Epidermal melanocyte (primary cell): Measurements from ENCODE around the gene POGK.
"Not testable (repeated sequence)": the region's sequence is repeated elsewhere in the genome, so short reads cannot be mapped to it uniquely, and the experiment has no call there.

Experiments
- DNase-seq: peaks from one replicate; pipeline ENCODE4 v3.0.0; 2011; ENCODE audit warnings: low spot score; ENCODE audit not compliant: insufficient read length

POGK gene

DNA sequence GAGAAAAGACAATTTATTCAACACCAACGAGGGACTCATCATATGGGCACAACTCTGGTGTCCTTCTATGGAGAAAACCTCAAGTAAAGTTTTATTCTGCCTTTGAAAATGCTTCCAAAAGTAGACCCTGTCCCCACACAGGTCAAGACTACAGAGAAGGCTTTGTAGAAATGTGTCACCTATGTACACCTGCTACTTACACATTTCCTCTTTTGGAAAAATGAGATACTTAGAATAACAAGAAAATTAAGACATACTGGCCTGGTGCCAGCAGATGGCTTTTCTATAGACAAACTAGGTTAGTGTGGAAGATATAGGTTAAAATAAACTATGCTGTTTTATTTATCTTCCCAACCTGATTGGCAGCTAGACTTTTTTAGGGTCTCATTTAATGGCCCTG, 13.6 kb downstream of the POGK start:
- DNase-seq: no peak

DNA sequence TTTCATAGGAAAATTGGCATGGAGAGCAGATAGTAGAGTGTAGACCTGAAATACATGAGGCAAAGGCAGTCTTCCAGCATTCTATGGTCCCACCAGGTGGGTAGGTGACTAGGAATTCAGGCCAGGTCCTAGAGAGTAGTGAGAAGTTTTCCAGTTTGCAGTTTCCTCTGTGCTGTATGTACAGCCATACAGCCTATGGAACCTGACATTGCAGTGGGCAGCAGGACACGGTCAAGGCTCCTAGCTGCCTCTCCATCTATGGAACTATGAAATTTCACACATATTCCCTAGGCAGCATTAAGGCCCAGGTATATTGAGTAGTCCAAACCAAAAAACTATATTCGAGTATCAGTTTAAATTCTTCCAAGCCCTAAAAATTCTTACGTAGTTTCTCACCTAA, 16.3 kb downstream of the POGK start:
- no peak for DNase-seq

DNA sequence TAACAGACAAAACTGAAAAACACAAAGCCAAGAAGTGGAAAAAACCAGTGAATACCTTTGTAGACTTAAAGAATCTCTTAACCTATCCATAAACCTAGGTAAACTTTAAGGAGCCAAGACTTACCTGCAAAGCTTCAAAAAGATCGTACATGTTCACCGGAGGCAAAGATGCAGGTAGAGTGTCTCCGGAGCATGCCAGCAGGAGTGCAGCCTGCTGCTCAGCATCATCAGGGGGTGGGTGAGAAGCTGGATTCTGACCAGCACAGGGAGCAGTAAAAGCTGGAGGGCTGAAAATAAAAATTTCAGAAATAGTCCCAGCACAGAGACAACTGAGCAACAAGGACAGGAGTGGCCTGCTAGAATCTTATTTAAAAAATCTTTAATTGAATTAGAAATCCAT, 18.7 kb downstream of the POGK start:
- no peak for DNase-seq

DNA sequence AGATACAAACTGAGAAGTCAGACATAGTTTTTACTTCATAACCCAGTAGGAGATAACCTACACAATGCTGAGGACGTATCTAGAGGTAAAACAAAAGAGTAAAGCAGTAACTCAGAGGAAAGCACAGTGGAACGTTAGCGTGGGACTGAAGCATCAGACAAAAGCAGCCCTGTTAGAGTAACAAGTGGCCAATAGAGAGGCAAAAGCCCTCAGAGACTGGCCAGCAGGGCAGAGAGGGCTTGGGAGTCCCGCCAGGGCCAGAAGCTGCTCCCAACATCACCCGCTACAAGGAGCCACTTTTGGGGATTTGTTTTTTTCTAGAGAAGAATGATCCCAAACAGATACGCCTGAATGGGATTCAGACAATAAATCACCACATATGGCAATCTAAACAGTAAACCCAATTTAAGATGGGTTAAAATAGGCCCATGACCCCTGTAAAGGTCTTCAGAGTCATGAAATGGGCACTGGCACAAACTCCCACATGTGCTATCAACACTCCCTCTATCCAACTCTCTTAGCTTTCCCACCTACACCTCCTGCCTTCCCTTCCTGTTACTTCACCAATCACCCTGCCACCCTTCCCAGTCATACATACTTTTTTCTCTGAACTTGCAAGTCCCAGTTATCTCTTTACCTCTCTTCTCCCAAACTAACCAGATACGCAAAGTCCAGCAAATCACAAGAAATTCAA, 19.6 kb downstream of the POGK start:
- no peak for DNase-seq

DNA sequence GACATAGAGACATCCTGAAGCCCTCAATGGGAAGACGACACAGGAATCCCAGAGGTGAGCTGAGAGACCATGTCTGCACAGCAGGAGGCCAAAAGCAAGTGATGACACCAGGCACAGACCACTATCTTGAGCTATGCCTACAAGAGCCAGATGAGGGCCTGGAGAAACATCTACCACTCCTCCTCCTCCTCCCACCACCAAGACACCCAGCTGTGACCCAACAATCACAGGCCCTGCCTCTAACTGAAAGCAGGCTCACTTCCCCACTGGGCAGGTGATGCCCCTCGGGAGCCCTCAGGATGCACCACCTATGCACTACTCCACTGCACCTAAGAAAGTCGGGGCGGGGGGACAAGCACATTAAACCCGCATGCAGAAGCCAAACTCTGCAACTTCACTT, 20.3 kb downstream of the POGK start:
- DNase-seq: no peak

DNA sequence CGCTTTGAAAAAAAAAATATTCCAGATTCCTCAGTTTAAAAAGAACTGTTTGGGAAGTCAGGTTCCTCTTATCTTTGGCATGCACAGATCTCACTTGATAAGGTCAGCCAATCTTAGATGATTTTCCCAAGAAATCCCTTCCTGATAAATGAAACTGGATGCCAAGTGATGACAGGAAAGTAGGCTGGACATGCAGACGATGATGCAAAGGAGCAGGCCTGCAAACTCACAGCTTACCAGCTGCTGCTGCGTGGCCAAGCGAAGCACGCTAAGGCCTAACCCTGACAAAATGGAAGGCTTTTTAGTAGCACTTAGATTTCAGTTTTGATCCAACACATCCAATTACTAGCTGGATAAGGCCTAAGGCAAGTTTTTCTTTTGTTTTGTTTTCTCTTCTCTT, 26.7 kb downstream of the POGK start:
- no peak for DNase-seq

DNA sequence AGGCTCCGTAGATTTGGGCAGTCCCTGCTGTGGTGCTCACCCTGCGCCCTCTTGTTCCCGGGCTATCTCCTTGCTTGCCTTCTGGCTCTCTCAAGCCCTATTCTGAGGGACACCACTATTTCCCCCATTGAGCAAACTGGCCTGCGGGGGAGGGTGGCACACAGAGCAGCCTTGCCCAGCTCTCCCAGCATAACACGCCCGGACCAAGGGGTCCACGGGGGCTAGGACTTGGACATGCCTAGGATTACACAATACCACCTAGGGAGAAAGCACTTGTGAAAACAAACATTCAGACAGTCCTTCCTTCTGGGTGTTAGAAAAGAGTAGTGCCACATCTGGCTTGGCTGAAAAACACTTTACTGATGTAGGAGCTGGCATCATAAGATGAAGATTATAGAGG, 29.4 kb downstream of the POGK start:
- DNase-seq: no peak

DNA sequence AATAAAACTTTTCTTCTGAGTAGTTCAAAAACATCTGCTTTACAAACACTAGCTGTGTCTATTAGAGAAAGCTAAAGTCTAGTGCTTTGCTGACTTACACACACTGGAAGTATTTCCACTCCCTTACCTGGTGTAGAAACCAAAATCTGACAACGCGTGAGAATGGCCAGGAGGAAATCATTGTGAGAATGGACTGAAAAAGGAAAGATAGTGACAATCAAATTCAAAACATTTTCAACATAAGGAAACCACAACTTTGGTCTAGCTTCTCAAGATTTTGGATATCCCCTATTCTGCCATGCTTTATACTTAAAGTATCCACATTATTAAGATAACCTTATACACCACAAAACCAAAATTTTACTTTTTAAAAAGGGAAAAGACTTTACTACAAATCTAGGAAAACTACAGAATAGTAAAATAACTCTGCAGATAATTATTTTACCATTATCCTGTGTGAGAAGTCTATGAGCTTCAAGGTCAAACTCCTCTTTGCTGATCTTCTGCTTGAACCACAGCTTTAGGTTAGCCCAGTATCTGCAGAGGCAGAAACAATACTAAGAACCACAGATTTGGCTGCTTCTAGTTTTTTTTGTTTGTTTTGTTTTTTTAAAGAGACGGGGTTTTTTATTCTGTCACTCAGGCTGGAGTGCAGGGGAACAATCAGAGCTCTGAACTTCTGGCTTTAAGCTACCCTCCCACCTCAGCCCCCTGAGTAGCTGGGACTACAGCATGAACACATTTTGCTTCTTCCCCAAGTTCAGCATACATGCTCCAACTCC, 30.2 kb downstream of the POGK start:
- no peak for DNase-seq

DNA sequence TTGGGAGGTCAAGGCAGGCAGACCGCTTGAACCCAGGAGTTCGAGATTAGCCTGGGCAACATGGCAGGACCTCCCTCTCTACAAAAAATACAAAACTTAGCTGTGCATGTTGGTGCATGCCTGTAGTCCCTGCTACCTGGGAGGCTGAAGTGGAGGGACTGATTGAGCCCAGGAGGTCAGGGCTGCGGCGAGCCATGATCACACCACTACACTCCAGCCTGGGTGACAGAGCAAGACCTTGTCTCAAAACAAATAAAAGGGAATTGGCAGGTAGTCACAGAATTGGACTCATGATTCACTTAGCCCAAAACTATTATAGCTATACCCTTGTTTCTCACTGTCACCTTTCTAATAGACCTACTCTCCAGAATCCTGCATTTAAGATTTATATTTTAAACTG, 31.3 kb downstream of the POGK start:
- no peak for DNase-seq

DNA sequence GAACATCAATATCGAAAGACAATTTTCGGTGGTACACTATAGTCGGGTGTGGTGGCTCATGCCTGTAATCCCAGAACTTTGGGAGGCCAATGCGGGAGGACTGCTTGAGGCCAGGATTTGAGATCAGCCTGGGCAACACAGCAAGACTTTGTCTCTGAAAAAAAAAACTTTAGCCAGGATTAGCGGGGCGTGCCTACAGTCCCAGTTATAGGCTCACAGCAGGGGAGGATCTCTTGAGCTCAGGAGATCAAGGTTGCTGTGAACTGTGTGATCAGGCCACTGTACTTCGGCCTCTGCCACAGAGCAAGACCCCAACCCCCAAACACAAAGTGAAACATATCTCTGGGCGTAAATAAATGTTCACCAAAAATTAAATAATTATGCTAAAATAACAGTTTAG, 35.2 kb downstream of the POGK start:
- no peak for DNase-seq

DNA sequence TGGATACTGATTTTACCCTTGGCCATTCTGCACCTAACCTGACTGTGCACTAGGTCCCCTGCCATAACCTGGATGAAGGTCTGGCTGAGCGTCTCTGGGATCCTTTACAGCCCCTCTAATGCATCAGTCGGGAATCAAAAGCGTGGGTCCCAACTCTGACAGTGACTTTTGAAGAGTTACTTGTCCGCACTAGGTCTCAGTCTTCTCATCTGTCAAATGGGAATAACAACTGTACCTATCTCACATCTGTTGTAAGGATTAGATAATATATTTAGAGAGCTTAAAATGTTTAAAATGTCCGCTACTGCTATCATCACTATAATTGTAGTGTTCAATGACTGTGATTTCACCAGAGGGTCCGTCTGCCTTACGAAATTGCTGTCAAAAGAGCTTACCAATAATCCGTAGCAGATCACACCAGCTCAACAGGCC, 36.0 kb downstream of the POGK start:
- DNase-seq: no peak

DNA sequence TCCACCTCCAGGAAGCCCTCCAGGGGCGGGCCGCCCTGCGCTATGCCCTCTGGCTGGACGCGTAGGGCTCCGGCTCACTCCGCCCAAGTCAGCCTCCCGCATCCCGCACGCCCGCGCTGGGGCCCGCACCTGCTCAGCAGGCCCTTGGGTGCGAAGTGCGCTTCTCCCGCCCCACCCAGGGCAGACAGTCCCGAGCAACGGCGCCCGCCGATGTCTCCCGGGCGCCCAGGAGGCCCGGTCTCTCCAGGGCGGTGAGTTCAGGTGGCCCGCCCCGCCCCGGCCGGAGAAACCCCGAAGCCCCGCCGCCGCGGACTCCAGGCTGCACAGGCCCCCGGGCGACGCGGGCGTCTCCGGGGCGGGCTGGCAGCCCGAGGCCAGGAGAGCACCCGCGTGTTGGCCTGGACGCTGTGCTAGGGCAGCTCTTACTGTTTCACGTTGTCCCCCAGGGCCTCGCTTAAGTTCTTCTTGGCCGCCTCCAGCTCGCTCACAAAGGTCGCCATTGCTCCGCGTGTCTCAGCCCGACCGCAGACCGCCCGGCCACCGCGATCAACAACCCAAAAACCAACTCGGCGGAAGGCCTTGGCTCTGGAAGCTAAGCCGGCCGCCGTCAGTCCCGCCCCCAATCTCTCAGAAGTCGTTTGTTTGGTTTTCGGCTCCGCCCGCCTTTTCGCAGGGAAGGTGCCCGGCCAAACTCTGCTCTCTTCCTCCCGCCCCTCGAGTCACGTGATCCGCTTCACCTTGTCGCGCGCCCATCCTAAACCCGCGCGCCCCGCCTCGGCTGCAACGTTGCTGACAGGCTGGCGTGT, 36.7 kb downstream of the POGK start, which contains the start of gene TADA1:
TSS of gene TADA1 (minus strand) at position 531 of the 806 bp plus-strand sequence. CDS start at position 500, 31 bp downstream.
- peak; percentile 81 for DNase-seq

DNA sequence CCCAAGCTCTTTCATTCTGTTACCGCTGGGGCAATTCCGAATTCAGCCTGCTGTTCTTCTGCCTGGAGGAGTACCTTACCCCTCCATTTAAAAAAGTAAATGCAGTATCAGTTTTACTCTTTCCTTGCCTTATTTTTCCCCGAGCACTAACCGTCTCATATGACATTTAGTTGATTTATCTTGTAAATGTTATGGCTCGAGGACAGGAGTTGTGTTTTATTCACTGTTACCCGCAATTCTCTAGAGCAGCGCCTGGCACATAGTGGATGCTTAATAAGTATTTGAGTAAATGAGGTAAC, 37.2 kb downstream of the POGK start:
- DNase-seq: no peak

DNA sequence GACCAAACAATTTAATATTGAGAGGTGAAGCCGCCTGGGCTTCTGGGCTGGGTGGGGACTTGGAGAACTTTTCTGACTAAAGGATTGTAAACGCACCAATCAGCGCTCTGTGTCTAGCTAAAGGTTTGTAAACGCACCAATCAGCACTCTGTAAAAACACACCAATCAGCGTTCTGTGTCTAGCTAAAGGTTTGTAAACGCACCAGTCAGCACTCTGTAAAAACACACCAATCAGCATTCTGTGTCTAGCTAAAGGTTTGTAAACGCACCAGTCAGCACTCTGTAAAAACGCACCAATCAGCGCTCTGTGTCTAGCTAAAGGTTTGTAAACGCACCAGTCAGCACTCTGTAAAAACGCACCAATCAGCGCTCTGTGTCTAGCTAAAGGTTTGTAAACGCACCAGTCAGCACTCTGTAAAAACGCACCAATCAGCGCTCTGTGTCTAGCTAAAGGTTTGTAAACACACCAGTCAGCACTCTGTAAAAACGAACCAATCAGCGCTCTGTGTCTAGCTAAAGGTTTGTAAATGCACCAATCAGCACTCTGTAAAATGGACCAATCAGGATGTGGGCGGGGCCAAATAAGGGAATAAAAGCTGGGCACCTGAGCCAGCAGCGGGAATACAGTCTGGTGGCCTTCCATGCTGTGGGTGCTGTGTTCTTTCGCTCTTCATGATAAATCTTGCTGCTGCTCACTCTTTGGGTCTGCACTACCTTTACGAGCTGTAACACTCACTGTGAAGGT, 39.1 kb downstream of the POGK start:
- DNase-seq: not testable (repeated sequence)

DNA sequence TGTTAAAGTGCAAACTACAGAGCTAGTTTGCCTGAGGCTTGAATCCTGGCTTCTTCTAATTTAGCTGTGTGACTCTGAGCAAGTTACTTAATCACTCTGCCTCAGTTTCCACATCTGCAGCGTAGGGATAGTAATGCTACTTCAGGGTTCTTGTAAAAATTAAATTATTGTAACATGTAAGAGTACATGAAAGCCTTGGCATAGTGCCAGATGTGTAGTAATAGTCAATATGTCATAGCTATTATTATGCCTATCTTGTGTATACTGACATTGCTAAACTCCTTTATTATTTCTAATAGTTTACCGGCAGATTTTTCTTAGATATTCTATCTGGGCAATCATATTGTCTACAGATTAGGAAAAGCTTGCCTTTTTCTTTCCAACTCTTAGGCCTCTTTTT, 43.6 kb downstream of the POGK start:
- no peak for DNase-seq

DNA sequence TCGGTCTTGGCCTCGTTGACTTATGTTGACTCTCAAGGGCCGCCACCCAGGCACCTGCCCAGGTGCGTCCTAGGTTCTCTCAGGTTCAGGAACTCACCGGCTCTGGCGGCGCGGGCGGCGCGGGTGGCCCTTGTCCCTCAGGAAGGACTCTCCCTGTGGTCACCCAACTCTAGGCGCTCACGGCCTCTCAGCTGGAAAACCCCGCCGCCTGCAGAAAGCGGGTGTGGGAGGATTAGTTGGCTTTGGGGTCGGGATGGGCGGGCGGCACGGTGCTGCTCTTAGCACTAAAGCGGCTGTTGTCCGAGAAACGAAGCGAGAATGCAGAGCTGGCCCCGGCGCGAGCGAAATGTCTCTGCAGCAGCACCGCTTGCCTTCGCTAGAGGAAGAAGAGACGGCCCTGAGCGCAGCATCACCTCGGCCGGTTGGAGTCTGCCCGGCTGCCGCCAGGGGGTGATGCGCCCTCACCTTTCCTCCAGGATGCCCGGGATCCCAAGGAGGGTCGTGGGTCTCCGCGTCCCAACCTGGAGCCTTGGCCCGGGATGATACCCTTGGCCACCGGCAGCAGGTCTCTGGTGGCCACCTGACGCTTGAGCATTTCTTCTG, 44.9 kb downstream of the POGK start:
- no peak for DNase-seq

DNA sequence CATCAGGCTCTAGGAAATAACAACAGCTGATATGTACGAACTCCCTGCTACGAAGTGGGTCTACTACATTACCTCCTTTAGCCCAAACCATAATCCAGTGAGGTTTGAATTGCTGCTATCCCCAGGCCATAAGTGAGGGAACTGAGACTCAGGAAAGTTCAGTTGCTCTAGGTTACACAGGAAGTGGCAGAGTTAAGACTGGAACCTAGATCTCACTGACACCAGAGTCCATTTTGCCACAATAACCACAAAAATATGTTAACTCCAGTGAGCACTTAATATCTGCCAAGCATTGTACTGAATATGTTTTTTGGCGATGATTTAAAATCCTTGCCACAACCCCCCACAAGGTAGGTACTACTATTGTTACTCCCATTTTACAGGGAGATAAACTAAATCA, 45.7 kb downstream of the POGK start:
- DNase-seq: no peak

DNA sequence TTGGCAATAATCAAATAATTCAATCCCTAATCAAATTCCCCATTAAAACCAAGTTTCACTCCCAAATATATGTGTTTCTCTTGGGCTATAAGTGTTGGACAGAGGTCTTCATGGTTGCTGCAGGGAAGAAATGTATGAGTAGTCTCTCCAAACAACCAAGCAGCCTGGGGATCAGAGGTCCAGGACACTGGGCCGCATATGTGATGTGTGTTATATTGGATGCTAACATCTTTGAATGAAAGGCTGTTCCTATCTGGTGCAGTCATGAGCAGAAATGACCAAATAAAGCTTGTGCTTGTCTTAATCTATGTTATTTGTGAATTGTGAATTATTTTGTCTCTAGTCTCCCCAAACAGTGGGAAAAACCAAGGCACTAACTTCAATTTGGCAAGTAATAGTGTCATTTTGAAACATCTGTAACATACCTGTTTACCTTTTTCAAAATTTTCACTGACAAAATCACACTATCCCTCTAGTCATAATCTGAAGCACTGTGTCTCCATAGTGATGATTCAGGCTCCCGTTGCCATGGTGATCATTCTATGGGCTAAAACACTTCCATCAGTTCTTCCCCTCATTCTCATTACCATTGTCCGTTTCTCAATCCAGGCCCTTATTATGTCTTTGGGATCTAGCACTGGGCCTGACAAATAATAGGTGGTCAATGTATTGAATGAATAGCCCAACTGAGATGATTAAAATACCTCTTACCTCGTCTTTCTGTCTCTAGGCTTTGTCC, 49.3 kb downstream of the POGK start:
- no peak for DNase-seq

DNA sequence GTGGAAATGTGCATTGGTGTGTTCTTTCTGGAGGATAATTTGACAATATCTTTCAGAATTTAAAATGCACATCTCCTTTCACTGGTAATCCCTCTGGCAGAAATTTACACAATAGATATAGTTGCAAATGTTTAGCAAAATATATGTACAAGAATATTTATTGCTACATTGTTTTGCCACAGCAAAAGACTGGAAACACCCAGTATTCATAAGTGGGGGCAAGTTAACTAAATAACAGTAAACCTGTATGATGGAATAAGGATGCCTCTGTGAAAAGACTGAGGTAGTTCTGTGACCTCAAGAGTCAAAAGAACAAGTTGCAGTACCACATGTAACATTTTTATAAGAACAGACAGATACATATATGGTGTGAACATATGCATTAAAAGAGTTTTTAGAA, 50.5 kb downstream of the POGK start:
- no peak for DNase-seq

DNA sequence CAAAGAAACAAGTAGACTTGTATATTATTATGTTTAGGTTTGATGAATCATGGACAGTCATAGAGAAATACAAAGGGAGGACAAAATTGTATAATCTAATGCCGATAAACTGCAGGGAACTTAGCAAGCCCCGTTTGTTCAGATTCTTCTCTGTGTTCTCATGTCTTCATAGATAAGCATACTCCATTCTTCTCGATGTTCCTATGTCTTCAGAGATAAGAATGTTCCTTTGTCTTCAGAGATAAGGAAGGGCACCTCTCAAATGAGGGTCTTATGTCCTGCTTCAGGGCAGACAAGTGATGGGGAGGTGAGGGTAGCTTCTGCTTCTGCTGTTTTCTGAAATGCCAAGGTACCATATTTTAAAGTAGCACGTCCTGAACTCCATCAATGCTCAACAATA, 56.5 kb downstream of the POGK start:
- DNase-seq: no peak

DNA sequence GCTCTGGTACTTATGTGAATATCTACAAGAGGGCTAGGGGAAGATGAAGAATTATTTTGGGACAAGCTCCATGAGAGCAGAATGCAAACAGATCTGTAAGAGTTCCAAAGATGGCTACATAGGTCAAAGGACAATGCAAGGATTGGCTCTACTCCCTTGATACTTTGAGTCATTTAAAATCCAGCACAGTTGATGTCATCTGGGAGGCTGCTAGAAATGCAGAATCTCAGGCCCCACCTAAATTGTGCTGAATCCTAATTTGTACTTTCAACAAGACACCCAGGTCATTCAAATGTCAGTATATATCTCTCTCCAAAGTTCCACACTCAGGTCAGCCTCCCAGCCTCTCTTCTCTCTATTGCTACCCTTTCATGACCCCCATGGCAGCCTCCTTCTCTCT, 60.5 kb downstream of the POGK start:
- no peak for DNase-seq
